Measurements from ENCODE around the gene AIDA.

GRCh38 chr1:222634180-222635013 is 77.9 kb downstream of the AIDA start:
- TF ChIP-seq CTCF (IDR thresholded peaks at IDR 0.05) (peak; percentile 85 to 91 (median 88)), POLR2A (IDR thresholded peaks at IDR 0.05) (no peak)

Data from gastroesophageal sphincter (tissue), 3 donors.